ENCODE results near the gene SHLD1. TPM values are rescaled to one million over a fixed set of nuclear protein-coding genes. Genes with fewer than 3 reads are reported as not detected.

The SHLD1 gene
- polyA plus RNA-seq, 1 donor from 2014 or later: 15.3 TPM

GRCh38 chr20:5773589-5773988, 23.4 kb downstream of the SHLD1 start:
- Histone ChIP-seq H3K27me3 (ENCODE audit: insufficient read depth, low read depth, low read length) (no peaks in the 10 kb centered on the region), H2AFZ (ENCODE audit: low read depth, low read length) (no peak overlapping the region), H3K4me2 (ENCODE audit: low read length) (no peak overlapping the region), H3K36me3 (ENCODE audit: insufficient read depth, low read length) (no peaks in the 10 kb centered on the region), H3K79me2 (replicated peaks; ENCODE audit: insufficient read depth, low read length) (no peaks in the 10 kb centered on the region), H3K27ac (ENCODE audit: low read length) (no peak overlapping the region), H3K4me3 (ENCODE audit: low read length) (no peak overlapping the region), H3F3A (ENCODE audit: insufficient read depth, low read length, poor library complexity, severe bottlenecking) (no peaks in the 10 kb centered on the region), H4K20me1 (ENCODE audit: insufficient read depth) (no peaks in the 10 kb centered on the region), H3K9me2 (ENCODE audit: insufficient read depth, low read length) (no peaks in the 10 kb centered on the region), H3K9ac (ENCODE audit: low read length) (no peak overlapping the region), H3K9me3 (ENCODE audit: low read length) (no peaks in the 10 kb centered on the region)
- TF ChIP-seq TAF1 (IDR thresholded peaks at IDR 0.05; ENCODE audit: low read depth) (no peak), EP300 (conservative IDR thresholded peaks at IDR 0.05; ENCODE audit: poor library complexity, severe bottlenecking) (no peak), POLR2AphosphoS5 (IDR thresholded peaks at IDR 0.05) (no peak), SMC3 (conservative IDR thresholded peaks at IDR 0.05; ENCODE audit: poor library complexity) (no peak), RAD21 (conservative IDR thresholded peaks at IDR 0.05) (no peak), MXI1 (conservative IDR thresholded peaks at IDR 0.05; ENCODE audit: poor library complexity, severe bottlenecking) (no peak), REST (IDR thresholded peaks at IDR 0.05; ENCODE audit: borderline replicate concordance) (no peak), CTCF (IDR thresholded peaks at IDR 0.05; ENCODE audit: poor library complexity, severe bottlenecking) (no peak), EZH2 (IDR thresholded peaks at IDR 0.05; ENCODE audit: borderline replicate concordance, insufficient read depth, low read length, poor library complexity, severe bottlenecking) (no peak)

GRCh38 chr20:5776077-5776476, 25.9 kb downstream of the SHLD1 start:
- Histone ChIP-seq H3K27me3 (ENCODE audit: insufficient read depth, low read depth, low read length) (no peaks in the 10 kb centered on the region), H2AFZ (ENCODE audit: low read depth, low read length) (no peak overlapping the region), H3K79me2 (replicated peaks; ENCODE audit: insufficient read depth, low read length) (no peaks in the 10 kb centered on the region), H3F3A (ENCODE audit: insufficient read depth, low read length, poor library complexity, severe bottlenecking) (no peaks in the 10 kb centered on the region), H4K20me1 (ENCODE audit: insufficient read depth) (no peaks in the 10 kb centered on the region), H3K27ac (ENCODE audit: low read length) (no peak overlapping the region), H3K36me3 (ENCODE audit: insufficient read depth, low read length) (no peaks in the 10 kb centered on the region), H3K9me2 (ENCODE audit: insufficient read depth, low read length) (no peaks in the 10 kb centered on the region), H3K9me3 (ENCODE audit: low read length) (no peaks in the 10 kb centered on the region), H3K4me2 (ENCODE audit: low read length) (no peak overlapping the region), H3K9ac (ENCODE audit: low read length) (no peak overlapping the region), H3K4me3 (ENCODE audit: low read length) (no peak overlapping the region)
- TF ChIP-seq EZH2 (IDR thresholded peaks at IDR 0.05; ENCODE audit: borderline replicate concordance, insufficient read depth, low read length, poor library complexity, severe bottlenecking) (no peak), RAD21 (conservative IDR thresholded peaks at IDR 0.05) (no peak), EP300 (conservative IDR thresholded peaks at IDR 0.05; ENCODE audit: poor library complexity, severe bottlenecking) (no peak), REST (IDR thresholded peaks at IDR 0.05; ENCODE audit: borderline replicate concordance) (no peak)
